ENCODE data around the gene KCNQ5. TPM values are rescaled to one million over a fixed set of nuclear protein-coding genes. Genes with fewer than 3 reads are reported as not detected.

The KCNQ5 gene
- total RNA-seq, 4 donors from 2014 or later: 0.52 to 0.97 (median 0.59) TPM

GRCh38 chr6:72792692-72793091, 170.8 kb downstream of the KCNQ5 start:
- TF ChIP-seq POLR2A (IDR thresholded peaks at IDR 0.05) (no peak), CTCF (IDR thresholded peaks at IDR 0.05) (no peak)

GRCh38 chr6:72793641-72794395, 172.0 kb downstream of the KCNQ5 start:
- TF ChIP-seq POLR2A (IDR thresholded peaks at IDR 0.05) (no peak), CTCF (IDR thresholded peaks at IDR 0.05) (no peak)
- DNase-seq (ENCODE audit: low spot score in 2 of 2): no peak
- intact Hi-C loops (cut with DNase I; ENCODE audit: low total_unique reads): no loop called here
- no peak overlapping the region for H3K4me3 ChIP-seq (ENCODE audit: low read depth, poor library complexity, severe bottlenecking)
- 60 to 64% methylated on average over 10 of the region's 10 CpGs for WGBS, 2 donors

More at GRCh38 chr6:72792692-72793091, 170.8 kb downstream of the KCNQ5 start:
- WGBS, 2 donors: 56 to 68% methylated on average over 1 of the region's 1 CpG
- intact Hi-C loops (cut with DNase I; ENCODE audit: low total_unique reads): no loop called here
- no peak for DNase-seq (ENCODE audit: low spot score in 2 of 2)
- no peak overlapping the region for H3K4me3 ChIP-seq (ENCODE audit: low read depth, poor library complexity, severe bottlenecking)

- WGBS, 2 donors: 53 to 69% methylated on average over 2 of the region's 2 CpGs
- H3K4me3 ChIP-seq (ENCODE audit: low read depth, poor library complexity, severe bottlenecking): no peak overlapping the region
- intact Hi-C loops (cut with DNase I; ENCODE audit: low total_unique reads): no loop called here
- no peak for TF ChIP-seq POLR2A (IDR thresholded peaks at IDR 0.05)
- no peak for DNase-seq (ENCODE audit: low spot score in 2 of 2)
Measured at GRCh38 chr6:72798196-72798595, 176.3 kb downstream of the KCNQ5 start.

GRCh38 chr6:72809746-72810379, 188.0 kb downstream of the KCNQ5 start:
- WGBS, 2 donors: 62% methylated on average over 4 of the region's 4 CpGs

GRCh38 chr6:72810571-72811280, 188.9 kb downstream of the KCNQ5 start:
- 61 to 78% methylated on average over 4 of the region's 4 CpGs for WGBS, 2 donors

More at GRCh38 chr6:72809746-72810379, 188.0 kb downstream of the KCNQ5 start:
- no peak overlapping the region for H3K4me3 ChIP-seq (ENCODE audit: low read depth, poor library complexity, severe bottlenecking)
- no peak for DNase-seq (ENCODE audit: low spot score in 2 of 2)
- TF ChIP-seq POLR2A (IDR thresholded peaks at IDR 0.05) (no peak), CTCF (IDR thresholded peaks at IDR 0.05) (no peak)
- intact Hi-C loops (cut with DNase I; ENCODE audit: low total_unique reads): no loop called here

More at GRCh38 chr6:72810571-72811280, 188.9 kb downstream of the KCNQ5 start:
- intact Hi-C loops (cut with DNase I; ENCODE audit: low total_unique reads): no loop called here
- no peak for DNase-seq (ENCODE audit: low spot score in 2 of 2)
- H3K4me3 ChIP-seq (ENCODE audit: low read depth, poor library complexity, severe bottlenecking): no peak overlapping the region
- no peak for TF ChIP-seq POLR2A (IDR thresholded peaks at IDR 0.05)
- TF ChIP-seq CTCF (IDR thresholded peaks at IDR 0.05): no peak
